BJ (cell line): ENCODE measurements around the gene SH2B2. TPM values are rescaled to one million over a fixed set of nuclear protein-coding genes. Genes with fewer than 3 reads are reported as not detected.

Experiments used
- CTCF ChIA-PET: fragments of 350-600 bp; formaldehyde crosslinking; extraction: SDS; loops from one replicate; lab custom pipeline; 2021; ENCODE audit warnings: antibody characterized with exemption, inconsistent platforms; lab: Yijun Ruan, JAX
- POLR2A ChIA-PET: fragments of 300-600 bp; sonication (Branson Sonifier 250); formaldehyde crosslinking; extraction: SDS; loops from one replicate; lab custom pipeline; 2021; ENCODE audit warnings: antibody characterized with exemption; lab: Charles Lee
- DNase-seq: peaks from one replicate; pipeline ENCODE4 v3.0.0-alpha.2; 2011; ENCODE audit warnings: low read depth
- H3K27me3 ChIP-seq: 2 replicates; pipeline ENCODE4 v1.6.0; 2011; ENCODE audit warnings: low read length; ENCODE audit not compliant: control insufficient read depth, insufficient read depth
- H3K36me3 ChIP-seq: 2 replicates; pipeline ENCODE4 v1.5.1; 2011; ENCODE audit warnings: low read length; ENCODE audit not compliant: control insufficient read depth, insufficient read depth
- H3K4me3 ChIP-seq: 2 replicates; pipeline ENCODE4 v1.5.1; 2011; ENCODE audit warnings: low read depth, mild to moderate bottlenecking, control low read depth, low read length
- polyA plus RNA-seq: library from polyadenylated mRNA; depleted of rRNA; stranded (reverse); fragments of >200 nt; gene quantifications from 2 replicates; pipeline ENCODE4 v1.2.3, GENCODE V29; 2011
- TF ChIP-seq, protein P1 (sequence below): IDR thresholded peaks from 2 replicates; pipeline ENCODE4 v1.5.1; 2011; ENCODE audit warnings: low read depth, mild to moderate bottlenecking, control low read depth, inconsistent platforms, low read length, moderate library complexity; ENCODE audit not compliant: insufficient read depth

Gene SH2B2
- polyA plus RNA-seq, 1 experiment, result 0.58 TPM

GRCh38 chr7:102319671-102320070 is 33.0 kb downstream of the SH2B2 start:
- DNase-seq, result no peak
- TF ChIP-seq, protein P1, sequence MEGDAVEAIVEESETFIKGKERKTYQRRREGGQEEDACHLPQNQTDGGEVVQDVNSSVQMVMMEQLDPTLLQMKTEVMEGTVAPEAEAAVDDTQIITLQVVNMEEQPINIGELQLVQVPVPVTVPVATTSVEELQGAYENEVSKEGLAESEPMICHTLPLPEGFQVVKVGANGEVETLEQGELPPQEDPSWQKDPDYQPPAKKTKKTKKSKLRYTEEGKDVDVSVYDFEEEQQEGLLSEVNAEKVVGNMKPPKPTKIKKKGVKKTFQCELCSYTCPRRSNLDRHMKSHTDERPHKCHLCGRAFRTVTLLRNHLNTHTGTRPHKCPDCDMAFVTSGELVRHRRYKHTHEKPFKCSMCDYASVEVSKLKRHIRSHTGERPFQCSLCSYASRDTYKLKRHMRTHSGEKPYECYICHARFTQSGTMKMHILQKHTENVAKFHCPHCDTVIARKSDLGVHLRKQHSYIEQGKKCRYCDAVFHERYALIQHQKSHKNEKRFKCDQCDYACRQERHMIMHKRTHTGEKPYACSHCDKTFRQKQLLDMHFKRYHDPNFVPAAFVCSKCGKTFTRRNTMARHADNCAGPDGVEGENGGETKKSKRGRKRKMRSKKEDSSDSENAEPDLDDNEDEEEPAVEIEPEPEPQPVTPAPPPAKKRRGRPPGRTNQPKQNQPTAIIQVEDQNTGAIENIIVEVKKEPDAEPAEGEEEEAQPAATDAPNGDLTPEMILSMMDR, result no peak
- Histone ChIP-seq H3K36me3 (no peaks in the 10 kb centered on the region), H3K27me3 (no peaks in the 10 kb centered on the region), H3K4me3 (no peak overlapping the region)
- ChIA-PET CTCF (no interaction called here), POLR2A (interaction anchor here (0.5 kb wide), 2 partner anchors 115 to 903 kb away, joined by 4 to 9 read pairs; no protein-coding TSS in a partner anchor)

DNA sequence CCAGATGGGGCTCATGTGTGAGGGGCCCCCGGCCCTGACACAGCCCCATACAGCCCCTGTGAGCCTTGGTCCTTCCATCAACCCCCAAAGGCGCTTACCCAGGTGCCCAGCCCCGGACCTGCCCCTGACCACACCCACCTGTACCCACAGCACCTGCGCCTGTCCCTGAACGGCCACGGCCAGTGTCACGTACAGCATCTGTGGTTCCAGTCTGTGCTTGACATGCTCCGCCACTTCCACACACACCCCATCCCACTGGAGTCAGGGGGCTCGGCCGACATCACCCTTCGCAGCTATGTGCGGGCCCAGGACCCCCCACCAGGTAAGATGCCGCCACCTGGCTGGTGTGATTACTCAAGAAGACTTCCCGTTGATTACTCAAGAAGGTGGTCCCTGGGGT is 33.5 kb downstream of the SH2B2 start:
- ChIA-PET CTCF (no interaction called here), POLR2A (no interaction called here)
- H3K27me3 ChIP-seq, result no peaks in the 10 kb centered on the region
- H3K4me3 ChIP-seq, result no peak overlapping the region
- TF ChIP-seq, protein P1, result no peak
- no peak for DNase-seq
- H3K36me3 ChIP-seq, result no peaks in the 10 kb centered on the region

GRCh38 chr7:102320601-102321350 is 34.1 kb downstream of the SH2B2 start:
- TF ChIP-seq, protein P1, result no peak
- CTCF ChIA-PET, result no interaction called here
- Histone ChIP-seq H3K36me3 (no peaks in the 10 kb centered on the region), H3K27me3 (no peaks in the 10 kb centered on the region), H3K4me3 (no peak overlapping the region)
- DNase-seq, result no peak
- POLR2A ChIA-PET, result no interaction called here

GRCh38 chr7:102321351-102322201 is 34.9 kb downstream of the SH2B2 start:
- Histone ChIP-seq H3K36me3 (no peaks in the 10 kb centered on the region), H3K27me3 (no peaks in the 10 kb centered on the region), H3K4me3 (no peak overlapping the region)
- CTCF ChIA-PET, result no interaction called here
- POLR2A ChIA-PET, result no interaction called here
- DNase-seq, result no peak
- TF ChIP-seq, protein P1, result no peak

DNA sequence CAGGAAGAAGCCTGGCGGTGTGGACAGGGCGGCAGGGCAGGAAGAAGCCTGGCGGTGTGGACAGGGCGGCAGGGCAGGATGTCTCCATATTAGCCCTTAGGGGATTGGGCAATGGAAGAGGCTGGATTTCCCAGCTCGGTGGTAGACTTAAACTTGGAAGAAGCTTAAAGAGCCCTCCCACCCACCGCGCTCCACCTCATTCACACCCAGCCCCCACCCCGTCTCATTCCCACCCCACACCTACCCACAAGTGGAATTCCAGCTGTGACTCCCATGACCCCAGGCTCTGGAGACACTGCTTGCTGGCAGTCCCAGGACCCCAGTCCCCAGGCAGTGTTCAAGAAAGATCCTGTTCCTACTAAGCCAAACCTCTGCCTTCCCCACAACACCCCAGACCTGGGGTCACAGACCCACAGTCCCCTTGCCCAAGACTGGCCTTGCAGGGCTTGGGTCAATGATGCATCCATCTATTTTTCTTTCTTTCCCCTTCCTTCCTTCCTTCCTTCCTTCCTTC is 35.6 kb downstream of the SH2B2 start:
- ChIA-PET CTCF (no interaction called here), POLR2A (no interaction called here)
- no peak for DNase-seq
- TF ChIP-seq, protein P1, result no peak
- Histone ChIP-seq H3K27me3 (no peaks in the 10 kb centered on the region), H3K4me3 (no peak overlapping the region), H3K36me3 (no peaks in the 10 kb centered on the region)
